Activated CD4-positive, alpha-beta memory T cell treated with anti-CD3 and anti-CD28 coated beads, Interleukin-2, amount 10 ng/mL, durations not matched to agents 7 days and 5 days (primary cell): ENCODE data around the gene CEP112. TPM values are rescaled to one million over a fixed set of nuclear protein-coding genes. Genes with fewer than 3 reads are reported as not detected.
A peak's percentile ranks its signal among the peaks of the same experiment; 100 is the strongest.

Source experiments
- CTCF ChIA-PET: fragments of 350-600 bp; sonication (Branson Sonifier 250); formaldehyde crosslinking; loops from one replicate; lab custom pipeline; 2021; ENCODE audit warnings: antibody characterized with exemption, inconsistent platforms; lab: Charles Lee
- POLR2A ChIA-PET: fragments of 350-600 bp; sonication (Branson Sonifier 250); formaldehyde crosslinking; loops from one replicate; lab custom pipeline; 2021; ENCODE audit warnings: antibody characterized with exemption; lab: Charles Lee
- DNase-seq: peaks from one replicate; pipeline ENCODE4 v3.0.0-alpha.2; 2020
- H3K27ac Mint-ChIP-seq: one replicate; pipeline ENCODE4 v1.8.0; 2021; ENCODE audit warnings: mild to moderate bottlenecking, mixed read lengths
- H3K27me3 Mint-ChIP-seq: one replicate; pipeline ENCODE4 v1.8.0; 2021; ENCODE audit warnings: mixed read lengths
- H3K36me3 Mint-ChIP-seq: one replicate; pipeline ENCODE4 v1.8.0; 2021; ENCODE audit warnings: low read depth, mixed read lengths
- H3K4me1 Mint-ChIP-seq: one replicate; pipeline ENCODE4 v1.8.0; 2021; ENCODE audit warnings: mixed read lengths
- H3K4me3 Mint-ChIP-seq: one replicate; pipeline ENCODE4 v1.8.0; 2021; ENCODE audit warnings: mild to moderate bottlenecking, mixed read lengths
- H3K9me3 Mint-ChIP-seq: one replicate; pipeline ENCODE4 v1.8.0; 2021; ENCODE audit warnings: mixed read lengths
- total RNA-seq, 2 experiments: library from RNA; stranded (reverse); gene quantifications; one replicate each; pipeline ENCODE4 v1.2.3, GENCODE V29; 2021

CEP112 gene
- total RNA-seq, 2 experiments from 2014 or later: 4.5 to 4.6 TPM

- H3K4me3 Mint-ChIP-seq: no peak overlapping the region
- no peak for DNase-seq
- no peak overlapping the region for H3K27ac Mint-ChIP-seq
- H3K4me1 Mint-ChIP-seq: peaks cover 9% of the 10 kb centered on the region
- no peaks in the 10 kb centered on the region for H3K36me3 Mint-ChIP-seq
- POLR2A ChIA-PET: no interaction called here
- no peaks in the 10 kb centered on the region for H3K9me3 Mint-ChIP-seq
- CTCF ChIA-PET: no interaction called here
- H3K27me3 Mint-ChIP-seq: no peaks in the 10 kb centered on the region
These were observed 534.6 kb downstream of the CEP112 start for GRCh38 chr17:65657251-65657828.

- peaks cover 9% of the 10 kb centered on the region for H3K4me1 Mint-ChIP-seq
- DNase-seq: peak; percentile 22
- H3K27me3 Mint-ChIP-seq: no peaks in the 10 kb centered on the region
- no peaks in the 10 kb centered on the region for H3K36me3 Mint-ChIP-seq
- H3K27ac Mint-ChIP-seq: no peak overlapping the region
- CTCF ChIA-PET: interaction anchor here (0.6 to 0.7 kb wide), 3 partner anchors 18 to 361 kb away, joined by 3 to 6 read pairs (median 3); no protein-coding TSS in a partner anchor
- H3K4me3 Mint-ChIP-seq: no peak overlapping the region
- POLR2A ChIA-PET: no interaction called here
- H3K9me3 Mint-ChIP-seq: no peaks in the 10 kb centered on the region
These were observed 535.3 kb downstream of the CEP112 start for GRCh38 chr17:65656390-65657250.

GRCh38 chr17:65655706-65656105, 536.2 kb downstream of the CEP112 start:
- CTCF ChIA-PET: no interaction called here
- no peaks in the 10 kb centered on the region for H3K36me3 Mint-ChIP-seq
- H3K27me3 Mint-ChIP-seq: no peaks in the 10 kb centered on the region
- no peaks in the 10 kb centered on the region for H3K9me3 Mint-ChIP-seq
- POLR2A ChIA-PET: no interaction called here
- no peak overlapping the region for H3K27ac Mint-ChIP-seq
- peaks cover 6% of the 10 kb centered on the region for H3K4me1 Mint-ChIP-seq
- H3K4me3 Mint-ChIP-seq: no peak overlapping the region
- DNase-seq: no peak

- Mint-ChIP-seq H3K27me3 (no peaks in the 10 kb centered on the region), H3K9me3 (peaks cover 31% of the 10 kb centered on the region), H3K4me1 (no peaks in the 10 kb centered on the region), H3K4me3 (no peak overlapping the region), H3K27ac (no peak overlapping the region), H3K36me3 (no peaks in the 10 kb centered on the region)
- ChIA-PET POLR2A (no interaction called here), CTCF (no interaction called here)
- no peak for DNase-seq
These were observed 547.4 kb downstream of the CEP112 start for GRCh38 chr17:65644545-65644944.

GRCh38 chr17:65638221-65638975, 553.5 kb downstream of the CEP112 start:
- ChIA-PET POLR2A (no interaction called here), CTCF (no interaction called here)
- H3K9me3 Mint-ChIP-seq: peaks cover 7% of the 10 kb centered on the region

GRCh38 chr17:65637786-65638185, 554.1 kb downstream of the CEP112 start:
- DNase-seq: no peak
- H3K27me3 Mint-ChIP-seq: no peaks in the 10 kb centered on the region
- H3K9me3 Mint-ChIP-seq: peaks cover 7% of the 10 kb centered on the region
- H3K27ac Mint-ChIP-seq: no peak overlapping the region
- no peaks in the 10 kb centered on the region for H3K4me1 Mint-ChIP-seq
- ChIA-PET POLR2A (no interaction called here), CTCF (no interaction called here)
- H3K4me3 Mint-ChIP-seq: no peak overlapping the region
- no peaks in the 10 kb centered on the region for H3K36me3 Mint-ChIP-seq

More at GRCh38 chr17:65638221-65638975, 553.5 kb downstream of the CEP112 start:
- H3K36me3 Mint-ChIP-seq: no peaks in the 10 kb centered on the region
- DNase-seq: no peak
- H3K4me3 Mint-ChIP-seq: no peak overlapping the region
- no peak overlapping the region for H3K27ac Mint-ChIP-seq
- H3K4me1 Mint-ChIP-seq: no peaks in the 10 kb centered on the region
- H3K27me3 Mint-ChIP-seq: no peaks in the 10 kb centered on the region

GRCh38 chr17:65634533-65634932, 557.4 kb downstream of the CEP112 start:
- ChIA-PET CTCF (no interaction called here), POLR2A (no interaction called here)
- no peak overlapping the region for H3K27ac Mint-ChIP-seq
- H3K27me3 Mint-ChIP-seq: no peaks in the 10 kb centered on the region
- H3K4me1 Mint-ChIP-seq: no peaks in the 10 kb centered on the region
- H3K4me3 Mint-ChIP-seq: no peak overlapping the region
- no peaks in the 10 kb centered on the region for H3K9me3 Mint-ChIP-seq
- DNase-seq: no peak
- no peaks in the 10 kb centered on the region for H3K36me3 Mint-ChIP-seq

GRCh38 chr17:65633988-65634387, 557.9 kb downstream of the CEP112 start:
- no peaks in the 10 kb centered on the region for H3K36me3 Mint-ChIP-seq
- H3K27me3 Mint-ChIP-seq: no peaks in the 10 kb centered on the region
- CTCF ChIA-PET: no interaction called here
- no peak for DNase-seq
- no peaks in the 10 kb centered on the region for H3K4me1 Mint-ChIP-seq
- H3K9me3 Mint-ChIP-seq: no peaks in the 10 kb centered on the region
- POLR2A ChIA-PET: no interaction called here
- H3K4me3 Mint-ChIP-seq: no peak overlapping the region
- no peak overlapping the region for H3K27ac Mint-ChIP-seq

GRCh38 chr17:65633146-65633881, 558.6 kb downstream of the CEP112 start:
- no peaks in the 10 kb centered on the region for H3K36me3 Mint-ChIP-seq
- H3K4me3 Mint-ChIP-seq: no peak overlapping the region
- H3K27me3 Mint-ChIP-seq: no peaks in the 10 kb centered on the region
- H3K4me1 Mint-ChIP-seq: no peaks in the 10 kb centered on the region
- H3K27ac Mint-ChIP-seq: no peak overlapping the region
- ChIA-PET CTCF (no interaction called here), POLR2A (no interaction called here)
- no peak for DNase-seq
- H3K9me3 Mint-ChIP-seq: no peaks in the 10 kb centered on the region

GRCh38 chr17:65630502-65630901, 561.4 kb downstream of the CEP112 start:
- H3K36me3 Mint-ChIP-seq: no peaks in the 10 kb centered on the region

GRCh38 chr17:65629234-65629690, 562.7 kb downstream of the CEP112 start:
- H3K9me3 Mint-ChIP-seq: no peaks in the 10 kb centered on the region
- H3K27ac Mint-ChIP-seq: no peak overlapping the region
- H3K4me3 Mint-ChIP-seq: no peak overlapping the region
- no peaks in the 10 kb centered on the region for H3K27me3 Mint-ChIP-seq
- CTCF ChIA-PET: no interaction called here
- no peaks in the 10 kb centered on the region for H3K4me1 Mint-ChIP-seq
- no peak for DNase-seq
- H3K36me3 Mint-ChIP-seq: no peaks in the 10 kb centered on the region
- POLR2A ChIA-PET: no interaction called here

More at GRCh38 chr17:65630502-65630901, 561.4 kb downstream of the CEP112 start:
- Mint-ChIP-seq H3K4me3 (no peak overlapping the region), H3K27me3 (no peaks in the 10 kb centered on the region), H3K9me3 (no peaks in the 10 kb centered on the region), H3K27ac (no peak overlapping the region), H3K4me1 (no peaks in the 10 kb centered on the region)
- ChIA-PET POLR2A (no interaction called here), CTCF (interaction anchor here (0.7 kb wide), 1 partner anchor 38 kb away, joined by 5 read pairs; no protein-coding TSS in a partner anchor)
- no peak for DNase-seq

GRCh38 chr17:65628644-65629036, 563.3 kb downstream of the CEP112 start:
- Mint-ChIP-seq H3K4me3 (no peak overlapping the region), H3K4me1 (no peaks in the 10 kb centered on the region), H3K36me3 (no peaks in the 10 kb centered on the region), H3K27ac (no peak overlapping the region), H3K27me3 (no peaks in the 10 kb centered on the region), H3K9me3 (no peaks in the 10 kb centered on the region)
- ChIA-PET CTCF (no interaction called here), POLR2A (no interaction called here)
- no peak for DNase-seq
